ENCODE data around the gene GALK2.

GRCh38 chr15:49293941-49294340 is 123.9 kb downstream of the GALK2 start:
- TF ChIP-seq POLR2AphosphoS5 (IDR thresholded peaks at IDR 0.05; ENCODE audit: low read depth, low read length): no peak
- no peak for TF ChIP-seq CTCF (IDR thresholded peaks at IDR 0.05; ENCODE audit: control extremely low read depth in 1 of 3, insufficient read depth in 1 of 3, low read depth in 1 of 3, low read length in 3 of 3)
- no peak for TF ChIP-seq MAFK (IDR thresholded peaks at IDR 0.05; ENCODE audit: low read depth, low read length)
- TF ChIP-seq RAD21 (IDR thresholded peaks at IDR 0.05 in 1 of 2, conservative IDR thresholded peaks at IDR 0.05 in 1 of 2; ENCODE audit: low read depth in 2 of 2, low read length in 2 of 2): no peak
- TF ChIP-seq TEAD4 (IDR thresholded peaks at IDR 0.05; ENCODE audit: low read depth, low read length): no peak
- no peak for TF ChIP-seq TAF1 (IDR thresholded peaks at IDR 0.05; ENCODE audit: low read depth, low read length)
- TF ChIP-seq ZNF274 (IDR thresholded peaks at IDR 0.05; ENCODE audit: borderline replicate concordance, extremely low read depth, low read length): no peak
- no peak for TF ChIP-seq POLR2A (IDR thresholded peaks at IDR 0.05; ENCODE audit: control extremely low read depth in 1 of 2, low read depth in 2 of 2, low read length in 2 of 2)
- TF ChIP-seq EZH2 (IDR thresholded peaks at IDR 0.05; ENCODE audit: low read depth, low read length, severe bottlenecking): no peak
- TF ChIP-seq MAX (IDR thresholded peaks at IDR 0.05): no peak
- no peak for TF ChIP-seq POU5F1 (IDR thresholded peaks at IDR 0.05; ENCODE audit: low read depth, low read length)
- no peak for TF ChIP-seq E2F6 (IDR thresholded peaks at IDR 0.05)
- TF ChIP-seq YY1 (IDR thresholded peaks at IDR 0.05; ENCODE audit: low read depth, low read length): no peak

All from H1 (cell line).